ENCODE measurements around the gene SPATA9.

Gene SPATA9

GRCh38 chr5:95684361-95684760, 1.6 kb upstream of the SPATA9 start:
- DNase-seq (ENCODE audit: low read depth in 2 of 2), result no peak

GRCh38 chr5:95673081-95673480, 9.7 kb downstream of the SPATA9 start:
- DNase-seq (ENCODE audit: low read depth in 2 of 2), result no peak

- no peak for DNase-seq (ENCODE audit: low read depth in 2 of 2)
Measured at GRCh38 chr5:95672641-95673040, 10.2 kb downstream of the SPATA9 start.

DNA sequence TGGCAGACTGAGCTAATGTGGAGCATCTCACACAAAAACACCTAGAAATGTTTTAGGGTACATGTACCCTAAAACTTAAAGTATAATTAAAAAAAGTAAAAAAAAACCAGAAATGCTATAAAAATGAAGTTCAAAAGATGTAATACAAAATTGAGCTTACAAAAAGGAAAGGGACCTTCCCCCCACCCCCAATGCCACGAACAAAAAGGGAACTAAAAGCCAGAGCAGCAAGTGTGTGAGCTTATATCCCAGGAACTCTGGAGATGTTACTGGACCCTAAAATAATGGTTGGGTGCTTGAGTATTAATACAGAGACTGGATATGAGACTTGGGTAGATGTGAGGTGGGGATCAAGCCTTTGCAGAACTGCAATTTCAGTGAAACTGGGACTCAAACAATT, 11.0 kb downstream of the SPATA9 start:
- DNase-seq (ENCODE audit: low read depth in 2 of 2), result no peak

DNA sequence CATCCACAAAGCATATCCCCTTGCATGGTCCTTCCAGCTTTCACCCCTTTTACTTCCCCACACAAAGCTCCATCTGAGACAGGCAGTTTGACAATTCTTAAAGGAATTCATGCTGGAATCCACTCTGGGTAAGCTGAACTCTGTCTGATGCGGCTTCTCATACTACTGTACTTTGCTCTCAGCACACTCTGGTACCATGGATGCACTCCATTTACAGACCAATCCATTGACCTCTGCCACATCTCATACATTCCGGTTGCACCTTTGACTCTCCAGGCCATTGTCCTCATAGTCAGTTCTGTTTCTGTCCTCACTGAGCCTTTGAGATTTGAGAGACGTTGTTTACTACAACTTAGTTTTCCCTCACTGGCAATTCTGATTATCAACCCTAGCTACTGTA, 12.2 kb downstream of the SPATA9 start:
- DNase-seq (ENCODE audit: low read depth in 2 of 2), result no peak

- no peak for DNase-seq (ENCODE audit: low read depth in 2 of 2)
Measured at GRCh38 chr5:95669985-95670384, 12.8 kb downstream of the SPATA9 start.

DNA sequence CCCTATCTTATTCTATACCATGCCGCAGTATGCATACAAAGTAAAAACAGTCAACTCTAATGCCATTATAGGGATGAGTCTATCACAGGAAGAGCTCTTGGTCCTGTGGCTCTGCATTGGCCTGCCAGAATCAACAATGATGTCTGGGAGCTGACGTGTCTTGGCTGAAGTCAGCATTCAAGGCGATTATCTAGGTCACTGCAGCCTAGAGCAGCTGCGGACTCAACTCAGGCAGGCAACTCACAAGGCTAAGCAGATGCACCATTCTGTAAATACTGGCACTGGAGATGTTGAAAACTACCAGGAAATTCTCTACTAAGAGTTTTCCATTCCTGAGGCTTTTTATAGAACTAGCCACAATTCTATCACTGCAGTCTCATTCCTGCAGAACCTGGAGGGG, 13.3 kb downstream of the SPATA9 start:
- peak in 1 of 2 experiments; percentile 42 for DNase-seq (ENCODE audit: low read depth in 2 of 2)

GRCh38 chr5:95668728-95669127, 14.1 kb downstream of the SPATA9 start:
- no peak for DNase-seq (ENCODE audit: low read depth in 2 of 2)

- DNase-seq (ENCODE audit: low read depth in 2 of 2), result no peak
Measured at GRCh38 chr5:95668216-95668615, 14.6 kb downstream of the SPATA9 start.

- no peak for DNase-seq (ENCODE audit: low read depth in 2 of 2)
Measured at GRCh38 chr5:95667678-95668077, 15.1 kb downstream of the SPATA9 start.

DNA sequence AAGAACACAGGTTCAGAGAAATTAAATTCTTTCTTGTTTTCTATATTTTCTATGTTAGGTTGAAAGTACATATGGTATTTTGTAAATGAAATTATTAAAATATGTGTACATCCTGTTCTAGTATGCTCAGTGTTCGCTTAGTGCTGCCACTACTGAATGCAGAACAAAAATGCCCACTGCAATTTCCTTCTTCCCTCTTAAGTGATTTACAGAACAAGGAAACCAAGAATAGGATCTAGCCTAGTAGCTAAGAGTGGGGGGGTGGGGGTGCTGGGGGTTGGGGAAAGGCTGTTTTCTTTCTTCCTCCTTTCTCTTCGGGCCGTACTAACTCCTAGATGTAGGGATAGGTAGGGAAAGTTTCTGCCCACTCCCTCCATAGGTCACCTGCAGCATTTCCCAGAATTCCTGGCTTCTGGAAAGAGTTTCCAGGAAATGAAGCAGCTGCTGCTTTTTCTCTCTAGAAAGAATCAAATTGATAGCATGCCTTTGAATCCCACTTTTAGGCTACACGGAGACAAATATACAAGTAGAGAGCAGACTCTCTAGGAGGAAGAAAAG, 15.7 kb downstream of the SPATA9 start:
- DNase-seq (ENCODE audit: low read depth in 2 of 2), result no peak

- no peak for DNase-seq (ENCODE audit: low read depth in 2 of 2)
Measured at GRCh38 chr5:95664204-95664786, 18.5 kb downstream of the SPATA9 start.

- no peak for DNase-seq (ENCODE audit: low read depth in 2 of 2)
Measured at GRCh38 chr5:95662946-95663345, 19.8 kb downstream of the SPATA9 start.

DNA sequence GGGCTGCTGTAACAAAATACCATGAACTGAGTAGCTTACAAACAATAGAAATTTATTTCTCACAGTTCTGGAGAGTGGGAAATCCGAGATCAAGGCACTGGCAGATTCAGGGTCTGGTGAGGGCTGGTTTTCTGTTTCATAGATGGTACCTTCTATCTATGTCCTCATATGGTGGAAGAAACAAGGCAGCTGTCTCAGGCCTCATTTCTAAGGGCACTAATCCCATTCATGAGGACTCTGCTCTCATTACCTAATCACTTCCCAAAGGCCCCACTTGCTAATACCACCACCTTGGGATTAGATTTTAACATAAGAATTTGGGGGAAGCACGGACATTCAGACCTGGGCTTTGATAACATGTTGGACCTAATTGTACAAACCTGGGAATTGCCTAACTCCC, 22.7 kb downstream of the SPATA9 start:
- DNase-seq (ENCODE audit: low read depth in 2 of 2), result no peak

GRCh38 chr5:95655575-95655974, 27.2 kb downstream of the SPATA9 start:
- no peak for DNase-seq (ENCODE audit: low read depth in 2 of 2)

- no peak for DNase-seq (ENCODE audit: low read depth in 2 of 2)
Measured at GRCh38 chr5:95654196-95654595, 28.6 kb downstream of the SPATA9 start.

DNA sequence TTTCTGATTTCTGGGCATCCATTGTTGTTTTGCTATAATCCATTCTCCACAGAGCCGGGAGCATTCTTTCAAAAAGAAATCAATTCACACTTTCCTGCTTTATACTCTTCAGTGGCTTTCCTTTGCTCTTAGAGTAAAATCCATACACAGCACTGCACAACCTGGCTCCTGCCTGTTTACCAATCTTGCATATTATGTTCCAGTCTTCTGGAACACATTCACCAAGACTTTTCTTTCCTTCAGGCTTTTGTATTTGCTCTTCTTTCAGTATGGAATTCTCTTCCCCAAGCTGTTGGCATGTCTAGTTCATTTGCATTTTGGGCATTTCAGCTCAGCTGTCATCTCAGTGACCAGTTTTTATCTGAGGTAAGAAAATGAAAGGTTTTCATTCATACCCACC, 29.9 kb downstream of the SPATA9 start:
- no peak for DNase-seq (ENCODE audit: low read depth in 2 of 2)

GRCh38 chr5:95649842-95650620, 32.8 kb downstream of the SPATA9 start:
- no peak for DNase-seq (ENCODE audit: low read depth in 2 of 2)

GRCh38 chr5:95649274-95649673, 33.5 kb downstream of the SPATA9 start:
- DNase-seq (ENCODE audit: low read depth in 2 of 2), result no peak

DNA sequence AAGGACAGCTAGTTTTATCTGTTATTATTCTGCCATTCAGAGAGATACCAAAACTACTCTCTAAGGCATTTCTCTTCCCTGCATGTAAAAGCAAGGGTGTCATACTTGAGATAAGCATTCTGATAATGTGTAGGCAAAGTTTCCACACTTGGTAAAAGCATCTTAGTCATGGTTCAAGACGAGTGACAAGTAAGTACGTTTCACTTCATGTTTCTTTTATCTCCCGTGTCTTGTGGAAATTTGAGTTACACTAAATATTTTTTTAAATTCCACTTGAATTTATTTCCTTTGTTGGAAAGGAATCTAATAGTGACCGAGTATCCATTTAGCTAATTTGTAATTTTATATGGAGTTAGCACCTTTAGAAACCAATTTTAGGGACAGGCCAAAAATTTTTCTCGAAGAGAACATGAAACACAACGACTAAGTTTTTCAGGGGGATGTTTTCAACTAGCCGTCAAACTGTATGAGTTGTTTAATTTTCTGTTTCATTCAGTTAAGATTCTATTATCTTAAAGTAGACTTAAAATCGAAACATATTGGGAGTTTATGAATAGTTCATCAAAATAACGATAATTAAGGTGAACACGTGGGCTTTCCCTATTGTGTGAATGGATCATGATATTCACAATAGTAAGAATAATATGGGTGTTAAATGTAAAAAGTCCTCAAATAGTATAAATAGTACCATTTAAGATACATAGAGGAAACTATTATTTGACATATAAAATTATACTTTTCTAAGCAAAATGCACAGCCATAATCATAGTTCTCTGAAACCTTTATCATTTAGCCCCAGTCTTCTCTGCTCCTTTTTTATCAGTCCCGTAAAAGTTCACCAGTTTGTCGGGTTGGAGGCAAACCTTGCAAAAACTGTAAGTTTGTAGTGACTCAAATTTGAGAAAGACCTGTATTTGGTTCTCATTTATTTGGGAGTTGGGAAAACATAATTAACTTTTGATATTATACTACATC, 34.6 kb downstream of the SPATA9 start:
- no peak for DNase-seq (ENCODE audit: low read depth in 2 of 2)

- peak; percentile 87 to 88 for DNase-seq (ENCODE audit: low read depth in 2 of 2)
Measured at GRCh38 chr5:95646569-95647431, 36.0 kb downstream of the SPATA9 start, which contains the start of gene RFESD. Gene RFESD (plus strand): TSS chr5:95646777. CDS start chr5:95652272, 5,495 bp downstream.

Data from fibroblast of skin of left quadriceps (primary cell).